ENCODE results near the gene RPL35. TPM values are rescaled to one million over a fixed set of nuclear protein-coding genes. Genes with fewer than 3 reads are reported as not detected.

Gene RPL35
- total and polyA plus RNA-seq, 2 experiments from 2014 or later, result 1,202 to 4,143 TPM

GRCh38 chr9:124875501-124875900 is 13.7 kb upstream of the RPL35 start:
- no peaks in the 10 kb centered on the region for H3K27me3 ChIP-seq (ENCODE audit: insufficient read depth)
- no peak overlapping the region for H2AFZ ChIP-seq
- Mint-ChIP-seq H3K4me1 (peaks cover 56% of the 10 kb centered on the region), H3K9me3 (no peaks in the 10 kb centered on the region), H3K4me3 (no peak overlapping the region), H3K36me3 (ENCODE audit: low read depth) (peaks cover 64% of the 10 kb centered on the region), H3K27me3 (ENCODE audit: insufficient read depth, low read depth, poor library complexity) (peaks cover 1% of the 10 kb centered on the region), H3K27ac (no peak overlapping the region)
- H3K4me1 ChIP-seq (ENCODE audit: insufficient read depth), result peaks cover 25% of the 10 kb centered on the region
- no peak for ATAC-seq
- H3K9me2 ChIP-seq (ENCODE audit: insufficient read depth), result no peaks in the 10 kb centered on the region
- TF ChIP-seq POLR2AphosphoS5 (IDR thresholded peaks at IDR 0.05; ENCODE audit: low read depth), result no peak
- no peak for TF ChIP-seq CREB1 (CRISPR knock-in tag; IDR thresholded peaks at IDR 0.05; ENCODE audit: low read depth)
- TF ChIP-seq ETS1 (IDR thresholded peaks at IDR 0.05), result no peak
- H3K27ac ChIP-seq (ENCODE audit: low read depth), result no peak overlapping the region
- no peak overlapping the region for H3K4me2 ChIP-seq
- no peak for DNase-seq (ENCODE audit: low spot score)
- peaks cover 37% of the 10 kb centered on the region for H3F3A ChIP-seq (replicated peaks; ENCODE audit: low read depth)
- H3K79me2 ChIP-seq (replicated peaks; ENCODE audit: insufficient read depth), result peaks cover 47% of the 10 kb centered on the region
- no peak overlapping the region for H3K4me3 ChIP-seq
- H3K36me3 ChIP-seq (ENCODE audit: insufficient read depth), result peaks cover 5% of the 10 kb centered on the region
- H4K20me1 ChIP-seq (replicated peaks; ENCODE audit: insufficient read depth), result peaks cover 45% of the 10 kb centered on the region

DNA sequence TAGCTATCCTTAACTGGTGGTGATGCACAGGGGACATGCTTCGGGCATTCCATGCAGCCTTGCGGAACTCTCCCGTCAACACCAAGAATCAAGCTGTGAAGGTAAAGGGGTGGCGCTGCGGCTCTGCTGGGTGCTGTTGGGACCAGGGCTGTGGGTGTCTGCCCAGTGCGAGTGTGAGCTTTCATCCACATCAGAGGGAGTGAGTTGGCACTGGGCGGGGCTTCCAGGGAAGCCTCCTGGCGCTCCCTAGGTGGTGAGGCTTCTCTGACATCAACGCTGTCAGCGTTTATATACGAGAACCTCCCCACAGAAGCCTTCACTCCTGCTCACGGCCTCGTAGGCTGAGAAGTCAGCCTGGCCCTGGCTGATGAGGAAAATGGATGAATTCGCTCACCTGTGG is 11.9 kb upstream of the RPL35 start:
- Mint-ChIP-seq H3K36me3 (ENCODE audit: low read depth) (peaks cover 58% of the 10 kb centered on the region), H3K9me3 (no peaks in the 10 kb centered on the region), H3K4me3 (no peak overlapping the region), H3K4me1 (peaks cover 44% of the 10 kb centered on the region), H3K27ac (no peak overlapping the region), H3K27me3 (ENCODE audit: insufficient read depth, low read depth, poor library complexity) (peaks cover 1% of the 10 kb centered on the region)
- Histone ChIP-seq H3K79me2 (replicated peaks; ENCODE audit: insufficient read depth) (peaks cover 62% of the 10 kb centered on the region), H3K27me3 (ENCODE audit: insufficient read depth) (no peaks in the 10 kb centered on the region), H3K36me3 (ENCODE audit: insufficient read depth) (peaks cover 5% of the 10 kb centered on the region), H3K9me2 (ENCODE audit: insufficient read depth) (no peaks in the 10 kb centered on the region), H3K4me3 (no peak overlapping the region), H3K4me1 (ENCODE audit: insufficient read depth) (peaks cover 16% of the 10 kb centered on the region), H3K4me2 (no peak overlapping the region), H3F3A (replicated peaks; ENCODE audit: low read depth) (peaks cover 24% of the 10 kb centered on the region), H3K27ac (ENCODE audit: low read depth) (no peak overlapping the region), H4K20me1 (replicated peaks; ENCODE audit: insufficient read depth) (peaks cover 52% of the 10 kb centered on the region), H2AFZ (no peak overlapping the region)
- DNase-seq (ENCODE audit: low spot score) (no peak), ATAC-seq (no peak)
- TF ChIP-seq ZNF114 (CRISPR knock-in tag; IDR thresholded peaks at IDR 0.05) (no peak), REST (IDR thresholded peaks at IDR 0.05; ENCODE audit: unreplicated experiment) (no peak), STAT1 (IDR thresholded peaks at IDR 0.05; ENCODE audit: unreplicated experiment) (no peak), EZH2phosphoT487 (IDR thresholded peaks at IDR 0.05; ENCODE audit: unreplicated experiment) (no peak), CREB1 (CRISPR knock-in tag; IDR thresholded peaks at IDR 0.05; ENCODE audit: low read depth) (no peak), ETS1 (IDR thresholded peaks at IDR 0.05) (no peak), EZH2 (IDR thresholded peaks at IDR 0.05; ENCODE audit: low read depth, unreplicated experiment) (no peak), ZNF462 (CRISPR knock-in tag; IDR thresholded peaks at IDR 0.05) (no peak), POLR2AphosphoS5 (IDR thresholded peaks at IDR 0.05; ENCODE audit: low read depth) (no peak)

Data from GM23338 (cell line).